Measurements from ENCODE around the gene PACS2.
"Not testable (repeated sequence)": the region's sequence is repeated elsewhere in the genome, so short reads cannot be mapped to it uniquely, and the experiment has no call there.

The PACS2 gene

GRCh38 chr14:105316577-105316941, 2.0 kb downstream of the PACS2 start:
- DNase-seq = no peak

- DNase-seq = no peak
Measured at GRCh38 chr14:105316968-105317510, 2.5 kb downstream of the PACS2 start.

- no peak for DNase-seq
Measured at GRCh38 chr14:105317546-105317945, 3.0 kb downstream of the PACS2 start.

- no peak for DNase-seq
Measured at GRCh38 chr14:105322791-105323556, 8.4 kb downstream of the PACS2 start.

GRCh38 chr14:105323663-105324062, 9.1 kb downstream of the PACS2 start:
- no peak for DNase-seq

- no peak for DNase-seq
Measured at GRCh38 chr14:105324080-105324778, 9.7 kb downstream of the PACS2 start.

GRCh38 chr14:105324871-105325270, 10.3 kb downstream of the PACS2 start:
- DNase-seq = no peak

- no peak for DNase-seq
Measured at GRCh38 chr14:105325303-105325702, 10.8 kb downstream of the PACS2 start.

GRCh38 chr14:105325716-105326567, 11.4 kb downstream of the PACS2 start:
- no peak for DNase-seq

GRCh38 chr14:105326568-105326867, 12.0 kb downstream of the PACS2 start:
- no peak for DNase-seq

GRCh38 chr14:105326891-105327694, 12.5 kb downstream of the PACS2 start:
- DNase-seq = no peak

- DNase-seq = not testable (repeated sequence)
Measured at GRCh38 chr14:105327695-105328045, 13.1 kb downstream of the PACS2 start.

GRCh38 chr14:105328070-105328677, 13.6 kb downstream of the PACS2 start:
- DNase-seq = no peak

GRCh38 chr14:105328678-105329390, 14.3 kb downstream of the PACS2 start:
- DNase-seq = no peak

- DNase-seq = no peak
Measured at GRCh38 chr14:105329411-105330150, 15.0 kb downstream of the PACS2 start.

GRCh38 chr14:105330491-105330895, 15.9 kb downstream of the PACS2 start:
- DNase-seq = no peak

GRCh38 chr14:105331575-105332349, 17.2 kb downstream of the PACS2 start:
- no peak for DNase-seq

- no peak for DNase-seq
Measured at GRCh38 chr14:105332350-105332874, 17.9 kb downstream of the PACS2 start.

GRCh38 chr14:105333020-105333490, 18.5 kb downstream of the PACS2 start:
- no peak for DNase-seq
